ENCODE measurements around the gene FBXW11. TPM values are rescaled to one million over a fixed set of nuclear protein-coding genes. Genes with fewer than 3 reads are reported as not detected.

Gene FBXW11
- total and polyA plus RNA-seq, 10 of the 15 experiments (the other 5 are each of a cell fraction or from before 2014, with no cell fraction given), result 4.3 to 61.5 (median 40.0) TPM

DNA sequence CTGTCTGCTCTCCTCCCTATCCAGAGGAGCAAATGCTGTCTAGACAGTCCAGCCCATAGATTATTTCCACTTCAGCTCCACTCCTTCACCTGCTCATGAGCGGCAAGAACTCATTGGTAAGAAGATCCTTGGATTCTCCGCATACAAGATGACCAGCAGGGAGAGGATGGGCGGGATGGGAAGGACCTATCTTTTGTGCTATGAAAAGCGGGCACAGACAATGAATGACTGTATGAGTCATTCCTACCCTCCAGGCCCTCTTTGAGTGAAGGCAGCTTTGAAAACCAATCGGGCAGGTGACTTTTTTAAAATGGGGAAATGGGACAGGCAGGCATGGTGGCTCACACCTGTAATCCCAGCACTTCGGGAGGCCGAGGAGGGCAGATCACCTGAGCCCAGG is 171.4 kb downstream of the FBXW11 start (continued):
- TF ChIP-seq ZBTB4 (CRISPR knock-in tag; IDR thresholded peaks at IDR 0.05) (no peak), TCF12 (IDR thresholded peaks at IDR 0.05; ENCODE audit: low read depth, low read length) (no peak)

DNA sequence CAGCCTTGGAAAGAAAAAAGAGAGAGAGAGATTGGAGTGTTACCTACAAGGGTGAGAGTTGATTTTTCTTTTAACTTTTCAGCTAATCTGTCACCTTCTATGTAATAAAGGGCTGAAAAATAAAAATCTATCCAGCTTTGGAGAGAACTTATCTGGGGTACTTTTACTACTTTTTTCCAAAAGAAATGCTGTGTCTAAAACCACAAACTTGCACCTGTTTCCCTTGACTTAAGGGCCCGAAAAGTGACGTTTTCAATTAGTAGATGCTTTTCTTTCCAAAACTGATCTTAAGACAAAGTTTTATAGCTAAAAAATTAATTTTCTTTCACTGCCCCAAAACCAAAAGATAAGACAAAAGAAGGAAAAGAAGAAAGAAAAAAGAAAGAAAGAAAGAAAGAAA is 172.0 kb downstream of the FBXW11 start:
- ChIA-PET POLR2A (no interaction called here), RAD21 (ENCODE audit: unreplicated experiment) (no interaction called here), SMC1A (ENCODE audit: uncharacterized antibody, unreplicated experiment) (no interaction called here), CTCF (no interaction called here)
- H3K36me3 ChIP-seq (ENCODE audit: control insufficient read depth in 2 of 2, insufficient read depth in 2 of 2, low read length in 1 of 2), result no peaks in the 10 kb centered on the region
- no TSS peak for BruUV-seq (replicated peaks)
- no peak for FAIRE-seq
- no peak overlapping the region for H2AFZ ChIP-seq (ENCODE audit: control insufficient read depth, low read depth, low read length)
- DNase-seq (ENCODE audit: low read depth, low spot score), result no peak
- no peak overlapping the region for H3K9ac ChIP-seq (ENCODE audit: control insufficient read depth, insufficient read depth, low read length)
- WGBS (ENCODE audit: insufficient coverage, insufficient replicate concordance, low lambda C conversion rate, missing lambda C conversion rate), result 79% methylated on average over 2 of the region's 2 CpGs
- no peaks in the 10 kb centered on the region for H3K79me2 ChIP-seq (ENCODE audit: control insufficient read depth, insufficient read depth, low read length)
- in situ Hi-C loops (cut with MboI) (no loop called here), intact Hi-C loops (cut with micrococcal nuclease; ENCODE audit: unreplicated experiment) (no loop called here)
- no peaks in the 10 kb centered on the region for H3K4me1 ChIP-seq (ENCODE audit: control insufficient read depth, insufficient read depth, low read length)
- H4K20me1 ChIP-seq (ENCODE audit: control insufficient read depth, insufficient read depth), result no peaks in the 10 kb centered on the region
- H3K4me2 ChIP-seq (ENCODE audit: control insufficient read depth, insufficient read depth), result no peak overlapping the region
- H3K4me3 ChIP-seq, result no peak overlapping the region
- no peaks in the 10 kb centered on the region for H3K27me3 ChIP-seq (replicated peaks in 1 of 2; ENCODE audit: control insufficient read depth in 2 of 2, insufficient read depth in 2 of 2, low read length in 1 of 2)
- H3K27ac ChIP-seq (ENCODE audit: control insufficient read depth, insufficient read depth), result no peak overlapping the region
- H3K9me3 ChIP-seq (replicated peaks; ENCODE audit: control insufficient read depth, insufficient read depth, low read length), result no peaks in the 10 kb centered on the region
- ATAC-seq, result no peak
- TF ChIP-seq PBX3 (IDR thresholded peaks at IDR 0.05; ENCODE audit: insufficient replicate concordance, low read depth, low read length) (no peak), TCF3 (IDR thresholded peaks at IDR 0.05; ENCODE audit: borderline replicate concordance, insufficient read depth, low read depth, low read length) (no peak), NKRF (conservative IDR thresholded peaks at IDR 0.05) (no peak), ASH2L (IDR thresholded peaks at IDR 0.05; ENCODE audit: borderline replicate concordance, low read depth) (no peak), JUNB (IDR thresholded peaks at IDR 0.05) (no peak), HCFC1 (IDR thresholded peaks at IDR 0.05; ENCODE audit: low read length) (no peak), ZNF274 (IDR thresholded peaks at IDR 0.05; ENCODE audit: insufficient read depth, insufficient read length) (no peak), ZNF207 (IDR thresholded peaks at IDR 0.05; ENCODE audit: borderline replicate concordance) (no peak), NFIC (IDR thresholded peaks at IDR 0.05; ENCODE audit: low read depth, low read length) (no peak), POLR2AphosphoS5 (IDR thresholded peaks at IDR 0.05; ENCODE audit: low read length) (no peak)
- TF ChIP-seq, protein P1, sequence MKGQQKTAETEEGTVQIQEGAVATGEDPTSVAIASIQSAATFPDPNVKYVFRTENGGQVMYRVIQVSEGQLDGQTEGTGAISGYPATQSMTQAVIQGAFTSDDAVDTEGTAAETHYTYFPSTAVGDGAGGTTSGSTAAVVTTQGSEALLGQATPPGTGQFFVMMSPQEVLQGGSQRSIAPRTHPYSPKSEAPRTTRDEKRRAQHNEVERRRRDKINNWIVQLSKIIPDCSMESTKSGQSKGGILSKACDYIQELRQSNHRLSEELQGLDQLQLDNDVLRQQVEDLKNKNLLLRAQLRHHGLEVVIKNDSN (IDR thresholded peaks at IDR 0.05; ENCODE audit: borderline replicate concordance, extremely low read length, insufficient read depth, low read depth, low read length), result no peak
- TF ChIP-seq, protein P2, sequence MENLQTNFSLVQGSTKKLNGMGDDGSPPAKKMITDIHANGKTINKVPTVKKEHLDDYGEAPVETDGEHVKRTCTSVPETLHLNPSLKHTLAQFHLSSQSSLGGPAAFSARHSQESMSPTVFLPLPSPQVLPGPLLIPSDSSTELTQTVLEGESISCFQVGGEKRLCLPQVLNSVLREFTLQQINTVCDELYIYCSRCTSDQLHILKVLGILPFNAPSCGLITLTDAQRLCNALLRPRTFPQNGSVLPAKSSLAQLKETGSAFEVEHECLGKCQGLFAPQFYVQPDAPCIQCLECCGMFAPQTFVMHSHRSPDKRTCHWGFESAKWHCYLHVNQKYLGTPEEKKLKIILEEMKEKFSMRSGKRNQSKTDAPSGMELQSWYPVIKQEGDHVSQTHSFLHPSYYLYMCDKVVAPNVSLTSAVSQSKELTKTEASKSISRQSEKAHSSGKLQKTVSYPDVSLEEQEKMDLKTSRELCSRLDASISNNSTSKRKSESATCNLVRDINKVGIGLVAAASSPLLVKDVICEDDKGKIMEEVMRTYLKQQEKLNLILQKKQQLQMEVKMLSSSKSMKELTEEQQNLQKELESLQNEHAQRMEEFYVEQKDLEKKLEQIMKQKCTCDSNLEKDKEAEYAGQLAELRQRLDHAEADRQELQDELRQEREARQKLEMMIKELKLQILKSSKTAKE (IDR thresholded peaks at IDR 0.05; ENCODE audit: low read depth, poor library complexity, severe bottlenecking), result no peak
